ENCODE data around the gene LIF. TPM values are rescaled to one million over a fixed set of nuclear protein-coding genes. Genes with fewer than 3 reads are reported as not detected.
"Not testable (repeated sequence)": the region's sequence is repeated elsewhere in the genome, so short reads cannot be mapped to it uniquely, and the experiment has no call there.

The LIF gene
- total and polyA plus RNA-seq, 4 donors = 1.3 to 6.6 (median 3.4) TPM

- WGBS, 2 donors = 1 to 6% methylated on average over 23 of the region's 23 CpGs
- intact Hi-C loops (cut with DNase I) = loop anchor here in 1 of 2 donors (5.0 kb wide), 1 partner anchor 34 kb away; no protein-coding TSS in a partner anchor
- Histone ChIP-seq H3K4me1 (ENCODE audit: control insufficient read depth in 1 of 2, insufficient read depth in 2 of 2, low read length in 2 of 2) (peaks cover 0 to 2% of the 10 kb centered on the region in 2 donors), H3K27me3 (ENCODE audit: control insufficient read depth in 1 of 2, insufficient read depth in 2 of 2, low read length in 1 of 2) (no peaks in the 10 kb centered on the region), H3K9me3 (ENCODE audit: control insufficient read depth, low read length) (no peaks in the 10 kb centered on the region), H3K27ac (ENCODE audit: low read depth in 1 of 2, low read length in 2 of 2) (peak overlapping the region in 1 of 2 donors; percentile 55), H3K4me3 (ENCODE audit: low read length in 2 of 2) (no peak overlapping the region), H3K36me3 (ENCODE audit: control insufficient read depth in 1 of 2, insufficient read depth in 2 of 2, low read length in 1 of 2) (no peaks in the 10 kb centered on the region)
- DNase-seq (peak; percentile 77 to 83), ATAC-seq (ENCODE audit: low FRiP score) (peak; percentile 73)
Measured at GRCh38 chr22:30217698-30218560, 28.6 kb downstream of the LIF start.

GRCh38 chr22:30216710-30217109, 29.8 kb downstream of the LIF start:
- H3K36me3 ChIP-seq (ENCODE audit: control insufficient read depth in 1 of 2, insufficient read depth in 2 of 2, low read length in 1 of 2) = no peaks in the 10 kb centered on the region

GRCh38 chr22:30216272-30216671, 30.3 kb downstream of the LIF start:
- not testable (repeated sequence) for H3K9me3 ChIP-seq (ENCODE audit: control insufficient read depth, low read length); DNase-seq; H3K36me3 ChIP-seq (ENCODE audit: control insufficient read depth in 1 of 2, insufficient read depth in 2 of 2, low read length in 1 of 2); H3K4me1 ChIP-seq (ENCODE audit: control insufficient read depth in 1 of 2, insufficient read depth in 2 of 2, low read length in 2 of 2); ATAC-seq (ENCODE audit: low FRiP score); H3K27me3 ChIP-seq (ENCODE audit: control insufficient read depth in 1 of 2, insufficient read depth in 2 of 2, low read length in 1 of 2); H3K4me3 ChIP-seq (ENCODE audit: low read length in 2 of 2); H3K27ac ChIP-seq (ENCODE audit: low read depth in 1 of 2, low read length in 2 of 2)
- 96 to 97% methylated on average over 3 of the region's 3 CpGs for WGBS, 2 donors
- intact Hi-C loops (cut with DNase I) = loop anchor here in 1 of 2 donors (5.0 kb wide), 1 partner anchor 36 kb away; no protein-coding TSS in a partner anchor

More at GRCh38 chr22:30216710-30217109, 29.8 kb downstream of the LIF start:
- 89 to 90% methylated on average over 10 of the region's 10 CpGs for WGBS, 2 donors
- Histone ChIP-seq H3K27me3 (ENCODE audit: control insufficient read depth in 1 of 2, insufficient read depth in 2 of 2, low read length in 1 of 2) (no peaks in the 10 kb centered on the region), H3K9me3 (ENCODE audit: control insufficient read depth, low read length) (no peaks in the 10 kb centered on the region), H3K4me1 (ENCODE audit: control insufficient read depth in 1 of 2, insufficient read depth in 2 of 2, low read length in 2 of 2) (peaks cover 0 to 2% of the 10 kb centered on the region in 2 donors), H3K4me3 (ENCODE audit: low read length in 2 of 2) (no peak overlapping the region), H3K27ac (ENCODE audit: low read depth in 1 of 2, low read length in 2 of 2) (no peak overlapping the region)
- intact Hi-C loops (cut with DNase I) = loop anchor here in 1 of 2 donors (5.0 kb wide), 1 partner anchor 36 kb away; no protein-coding TSS in a partner anchor
- DNase-seq (peak in 1 of 2 donors; percentile 65), ATAC-seq (ENCODE audit: low FRiP score) (no peak)

GRCh38 chr22:30214703-30215407, 31.7 kb downstream of the LIF start:
- no peaks in the 10 kb centered on the region for H3K9me3 ChIP-seq (ENCODE audit: control insufficient read depth, low read length)
- H3K27me3 ChIP-seq (ENCODE audit: control insufficient read depth in 1 of 2, insufficient read depth in 2 of 2, low read length in 1 of 2) = no peaks in the 10 kb centered on the region
- WGBS, 2 donors = 70 to 72% methylated on average over 12 of the region's 12 CpGs
- H3K4me3 ChIP-seq (ENCODE audit: low read length in 2 of 2) = no peak overlapping the region
- ATAC-seq (ENCODE audit: low FRiP score) (no peak), DNase-seq (peak in 1 of 2 donors; percentile 46)
- H3K4me1 ChIP-seq (ENCODE audit: control insufficient read depth in 1 of 2, insufficient read depth in 2 of 2, low read length in 2 of 2) = peaks cover 0 to 2% of the 10 kb centered on the region in 2 donors
- intact Hi-C loops (cut with DNase I) = loop anchor here in 1 of 2 donors (5.0 kb wide), 1 partner anchor 37 kb away; no protein-coding TSS in a partner anchor
- H3K36me3 ChIP-seq (ENCODE audit: control insufficient read depth in 1 of 2, insufficient read depth in 2 of 2, low read length in 1 of 2) = no peaks in the 10 kb centered on the region
- no peak overlapping the region for H3K27ac ChIP-seq (ENCODE audit: low read depth in 1 of 2, low read length in 2 of 2)

GRCh38 chr22:30212996-30213441, 33.5 kb downstream of the LIF start:
- ATAC-seq (ENCODE audit: low FRiP score) (no peak), DNase-seq (peak in 1 of 2 donors; percentile 82)
- Histone ChIP-seq H3K27ac (ENCODE audit: low read depth in 1 of 2, low read length in 2 of 2) (no peak overlapping the region), H3K36me3 (ENCODE audit: control insufficient read depth in 1 of 2, insufficient read depth in 2 of 2, low read length in 1 of 2) (no peaks in the 10 kb centered on the region), H3K9me3 (ENCODE audit: control insufficient read depth, low read length) (no peaks in the 10 kb centered on the region), H3K4me3 (ENCODE audit: low read length in 2 of 2) (no peak overlapping the region), H3K27me3 (ENCODE audit: control insufficient read depth in 1 of 2, insufficient read depth in 2 of 2, low read length in 1 of 2) (no peaks in the 10 kb centered on the region), H3K4me1 (ENCODE audit: control insufficient read depth in 1 of 2, insufficient read depth in 2 of 2, low read length in 2 of 2) (peaks cover 0 to 2% of the 10 kb centered on the region in 2 donors)
- 74 to 77% methylated on average over 8 of the region's 8 CpGs for WGBS, 2 donors
- intact Hi-C loops (cut with DNase I) = no loop called here

- 44 to 49% methylated on average over 5 of the region's 5 CpGs for WGBS, 2 donors
- Histone ChIP-seq H3K4me3 (ENCODE audit: low read length in 2 of 2) (no peak overlapping the region), H3K4me1 (ENCODE audit: control insufficient read depth in 1 of 2, insufficient read depth in 2 of 2, low read length in 2 of 2) (peaks cover 0 to 2% of the 10 kb centered on the region in 2 donors), H3K27me3 (ENCODE audit: control insufficient read depth in 1 of 2, insufficient read depth in 2 of 2, low read length in 1 of 2) (no peaks in the 10 kb centered on the region), H3K36me3 (ENCODE audit: control insufficient read depth in 1 of 2, insufficient read depth in 2 of 2, low read length in 1 of 2) (no peaks in the 10 kb centered on the region), H3K9me3 (ENCODE audit: control insufficient read depth, low read length) (no peaks in the 10 kb centered on the region), H3K27ac (ENCODE audit: low read depth in 1 of 2, low read length in 2 of 2) (no peak overlapping the region)
- ATAC-seq (ENCODE audit: low FRiP score) = peak; percentile 62
- DNase-seq = peak; percentile 82 to 87
- intact Hi-C loops (cut with DNase I) = no loop called here
Measured at GRCh38 chr22:30212363-30212995, 34.1 kb downstream of the LIF start.

GRCh38 chr22:30211124-30211820, 35.3 kb downstream of the LIF start:
- peak in 1 of 2 donors; percentile 48 for DNase-seq
- intact Hi-C loops (cut with DNase I) = no loop called here
- 95 to 97% methylated on average over 18 of the region's 18 CpGs for WGBS, 2 donors

More at GRCh38 chr22:30211124-30211820, 35.3 kb downstream of the LIF start:
- no peaks in the 10 kb centered on the region for H3K9me3 ChIP-seq (ENCODE audit: control insufficient read depth, low read length)
- H3K27ac ChIP-seq (ENCODE audit: low read depth in 1 of 2, low read length in 2 of 2) = no peak overlapping the region
- H3K4me1 ChIP-seq (ENCODE audit: control insufficient read depth in 1 of 2, insufficient read depth in 2 of 2, low read length in 2 of 2) = no peaks in the 10 kb centered on the region
- no peak overlapping the region for H3K4me3 ChIP-seq (ENCODE audit: low read length in 2 of 2)
- ATAC-seq (ENCODE audit: low FRiP score) = no peak
- no peaks in the 10 kb centered on the region for H3K36me3 ChIP-seq (ENCODE audit: control insufficient read depth in 1 of 2, insufficient read depth in 2 of 2, low read length in 1 of 2)
- H3K27me3 ChIP-seq (ENCODE audit: control insufficient read depth in 1 of 2, insufficient read depth in 2 of 2, low read length in 1 of 2) = no peaks in the 10 kb centered on the region
